Caco-2 (cell line): ENCODE data around the gene ZC3H18. TPM values are rescaled to one million over a fixed set of nuclear protein-coding genes. Genes with fewer than 3 reads are reported as not detected.
A peak's percentile ranks its signal among the peaks of the same experiment; 100 is the strongest.

Experiments
- BruUV-seq: library from RNA; stranded (reverse); fragments of 400-500 nt; replicated peaks from 2 replicates; lab custom pipeline; 2021; lab: Mats Ljungman, UMichigan
- CTCF ChIA-PET: fragments of 300-600 bp; sonication (Branson Sonifier 250); formaldehyde crosslinking; loops from one replicate; lab custom pipeline; 2022; ENCODE audit warnings: antibody characterized with exemption; lab: Charles Lee
- POLR2A ChIA-PET: fragments of 300-600 bp; sonication (Branson Sonifier 250); formaldehyde crosslinking; loops from one replicate; lab custom pipeline; 2022; ENCODE audit warnings: antibody characterized with exemption; lab: Charles Lee
- DNase-seq, 2 experiments: peaks; one replicate each; pipeline versions ENCODE4 v3.0.0 to v3.0.0-alpha.2; 2020 to 2022
- H3K27me3 ChIP-seq: replicated peaks from 2 replicates; pipeline ENCODE4 v1.6.0; 2011; ENCODE audit warnings: low read length; ENCODE audit not compliant: control insufficient read depth, insufficient read depth
- H3K36me3 ChIP-seq: 2 replicates; pipeline ENCODE4 v1.5.1; 2011; ENCODE audit warnings: low read length; ENCODE audit not compliant: control insufficient read depth, insufficient read depth
- H3K4me1 ChIP-seq: fragments of 250-450 bp; sonication (Bioruptor Pico); 2 replicates; pipeline ENCODE4 v1.5.1; 2020; ENCODE audit warnings: mild to moderate bottlenecking
- H3K4me3 ChIP-seq: 2 replicates; pipeline ENCODE4 v1.5.1; 2011; ENCODE audit warnings: low read depth, mild to moderate bottlenecking, control low read depth, low read length
- H3K9me3 ChIP-seq: fragments of 250-450 bp; sonication (Bioruptor Pico); 2 replicates; pipeline ENCODE4 v1.5.1; 2020; ENCODE audit warnings: mild to moderate bottlenecking, moderate library complexity
- H3K27ac Mint-ChIP-seq: one replicate; pipeline ENCODE4 v1.8.0; 2022; ENCODE audit warnings: mixed read lengths; ENCODE audit not compliant: unreplicated experiment
- H3K27me3 Mint-ChIP-seq: one replicate; pipeline ENCODE4 v1.8.0; 2022; ENCODE audit warnings: mixed read lengths; ENCODE audit not compliant: insufficient read depth, unreplicated experiment
- H3K36me3 Mint-ChIP-seq: one replicate; pipeline ENCODE4 v1.8.0; 2022; ENCODE audit warnings: mild to moderate bottlenecking, mixed read lengths; ENCODE audit not compliant: insufficient read depth, unreplicated experiment
- H3K4me1 Mint-ChIP-seq: one replicate; pipeline ENCODE4 v1.8.0; 2022; ENCODE audit warnings: low read depth, mixed read lengths; ENCODE audit not compliant: unreplicated experiment
- H3K4me3 Mint-ChIP-seq: one replicate; pipeline ENCODE4 v1.8.0; 2022; ENCODE audit warnings: mild to moderate bottlenecking, moderate library complexity, mixed read lengths; ENCODE audit not compliant: unreplicated experiment
- H3K9me3 Mint-ChIP-seq: one replicate; pipeline ENCODE4 v1.8.0; 2022; ENCODE audit warnings: mixed read lengths; ENCODE audit not compliant: unreplicated experiment
- intact Hi-C: fragments of 100-400 bp; cut with micrococcal nuclease; formaldehyde crosslinking; loops from one replicate; pipeline ENCODE4 v1.10.0; 2022; ENCODE audit not compliant: unreplicated experiment
- total RNA-seq: library from RNA; stranded (reverse); gene quantifications from 2 replicates; pipeline ENCODE4 v1.2.3, GENCODE V29; 2022
- TF ChIP-seq, protein P1 (sequence below), 2 experiments: fragments of 200-600 bp in 1 of 2; IDR thresholded peaks; 1 replicate in 1 of 2; 2 replicates in 1 of 2; pipeline versions ENCODE4 v1.5.1 to v1.8.0; 2011 to 2022; ENCODE audit warnings: antibody characterized with exemption in 1 of 2, control low read depth in 1 of 2, inconsistent platforms in 1 of 2, low read depth in 1 of 2, low read length in 1 of 2, mild to moderate bottlenecking in 1 of 2, moderate library complexity in 1 of 2; ENCODE audit not compliant: insufficient read depth in 1 of 2, severe bottlenecking in 1 of 2, unreplicated experiment in 1 of 2

ZC3H18 gene
- total RNA-seq, 1 experiment from 2014 or later = 82.0 TPM

DNA sequence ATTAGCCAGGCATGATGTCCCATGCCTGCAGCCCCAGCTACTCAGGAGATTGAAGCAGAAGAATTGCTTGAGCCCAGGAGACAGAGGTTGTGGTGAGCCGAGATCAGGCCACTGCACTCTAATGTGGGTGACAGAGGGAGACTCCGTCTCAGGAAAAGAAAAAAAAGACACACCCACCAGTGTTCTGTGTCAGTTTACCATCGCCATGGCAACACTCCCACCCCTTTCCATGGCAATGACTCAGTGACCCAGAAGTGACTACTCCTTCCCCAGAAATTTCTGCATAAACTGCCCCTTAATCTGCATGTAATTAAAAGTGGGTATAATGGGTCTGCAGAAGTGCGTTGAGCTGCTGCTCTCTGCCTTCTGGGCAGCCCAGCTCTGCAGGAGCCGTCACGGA, 4.0 kb upstream of the ZC3H18 start:
- intact Hi-C loops = no loop called here
- Mint-ChIP-seq H3K27me3 (no peaks in the 10 kb centered on the region), H3K36me3 (peaks cover 20% of the 10 kb centered on the region), H3K4me3 (no peak overlapping the region), H3K27ac (no peak overlapping the region), H3K9me3 (no peaks in the 10 kb centered on the region), H3K4me1 (no peaks in the 10 kb centered on the region)
- no TSS peak for BruUV-seq
- no peaks in the 10 kb centered on the region for H3K36me3 ChIP-seq
- CTCF ChIA-PET = no interaction called here
- H3K4me1 ChIP-seq = peaks cover 6% of the 10 kb centered on the region
- H3K9me3 ChIP-seq = no peaks in the 10 kb centered on the region
- TF ChIP-seq, protein P1, sequence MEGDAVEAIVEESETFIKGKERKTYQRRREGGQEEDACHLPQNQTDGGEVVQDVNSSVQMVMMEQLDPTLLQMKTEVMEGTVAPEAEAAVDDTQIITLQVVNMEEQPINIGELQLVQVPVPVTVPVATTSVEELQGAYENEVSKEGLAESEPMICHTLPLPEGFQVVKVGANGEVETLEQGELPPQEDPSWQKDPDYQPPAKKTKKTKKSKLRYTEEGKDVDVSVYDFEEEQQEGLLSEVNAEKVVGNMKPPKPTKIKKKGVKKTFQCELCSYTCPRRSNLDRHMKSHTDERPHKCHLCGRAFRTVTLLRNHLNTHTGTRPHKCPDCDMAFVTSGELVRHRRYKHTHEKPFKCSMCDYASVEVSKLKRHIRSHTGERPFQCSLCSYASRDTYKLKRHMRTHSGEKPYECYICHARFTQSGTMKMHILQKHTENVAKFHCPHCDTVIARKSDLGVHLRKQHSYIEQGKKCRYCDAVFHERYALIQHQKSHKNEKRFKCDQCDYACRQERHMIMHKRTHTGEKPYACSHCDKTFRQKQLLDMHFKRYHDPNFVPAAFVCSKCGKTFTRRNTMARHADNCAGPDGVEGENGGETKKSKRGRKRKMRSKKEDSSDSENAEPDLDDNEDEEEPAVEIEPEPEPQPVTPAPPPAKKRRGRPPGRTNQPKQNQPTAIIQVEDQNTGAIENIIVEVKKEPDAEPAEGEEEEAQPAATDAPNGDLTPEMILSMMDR (IDR thresholded peaks at IDR 0.05; ENCODE audit: insufficient read depth in 1 of 2, low read depth in 1 of 2, low read length in 1 of 2, severe bottlenecking in 1 of 2, unreplicated experiment in 1 of 2) = no peak
- POLR2A ChIA-PET = no interaction called here
- H3K27me3 ChIP-seq = no peaks in the 10 kb centered on the region
- no peak overlapping the region for H3K4me3 ChIP-seq
- no peak for DNase-seq

DNA sequence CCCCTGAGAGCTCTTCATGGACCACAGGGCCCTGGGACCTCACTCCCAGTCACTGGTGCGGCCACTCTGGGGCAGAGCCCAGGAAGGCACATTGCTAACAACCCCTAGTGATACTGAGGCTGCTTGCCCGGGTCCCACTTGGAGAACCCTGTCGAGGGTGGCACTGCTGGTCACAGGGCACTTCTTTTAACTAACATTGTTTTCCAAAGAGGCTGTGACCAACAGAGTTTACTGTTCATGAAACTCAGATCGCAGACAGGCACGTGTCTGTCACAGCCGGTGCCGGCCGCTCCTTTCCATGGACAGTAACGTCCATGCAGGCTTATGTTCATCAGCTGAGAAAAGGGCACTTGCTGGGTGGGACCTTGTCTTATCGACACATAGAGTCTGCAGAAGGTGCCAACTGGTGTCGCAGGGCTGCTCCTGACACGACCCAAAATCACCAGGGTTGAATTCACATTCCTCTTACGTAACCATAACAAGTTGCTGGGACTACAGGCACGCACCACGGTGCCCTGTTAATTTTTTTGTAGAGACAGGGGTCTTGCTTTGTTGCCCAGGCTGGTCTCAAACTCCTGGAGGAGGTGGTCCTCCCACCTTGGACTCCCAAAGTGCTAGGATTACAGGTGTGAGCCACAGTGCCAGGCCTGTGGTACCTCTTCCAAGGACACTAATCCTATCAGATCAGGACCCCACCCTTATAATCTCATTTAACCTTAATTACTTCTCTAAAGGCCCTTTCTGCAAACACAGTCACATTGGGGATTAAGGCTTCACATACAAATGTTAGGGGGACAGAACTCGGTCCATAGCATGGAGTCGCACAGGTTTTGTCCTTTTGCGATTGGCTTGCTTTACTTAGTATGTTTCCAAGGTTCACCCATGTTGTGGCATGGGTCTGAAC, 1.2 kb upstream of the ZC3H18 start:
- Histone ChIP-seq H3K4me1 (peaks cover 9% of the 10 kb centered on the region), H3K36me3 (peaks cover 2% of the 10 kb centered on the region; the same call in 1 of the 2 replicates), H3K27me3 (no peaks in the 10 kb centered on the region), H3K9me3 (no peaks in the 10 kb centered on the region), H3K4me3 (peak overlapping the region; percentile 83)
- intact Hi-C loops = no loop called here
- Mint-ChIP-seq H3K27me3 (no peaks in the 10 kb centered on the region), H3K4me1 (no peaks in the 10 kb centered on the region), H3K36me3 (peaks cover 46% of the 10 kb centered on the region), H3K4me3 (peak overlapping the region; percentile 80), H3K9me3 (no peaks in the 10 kb centered on the region), H3K27ac (peak overlapping the region; percentile 91)
- CTCF ChIA-PET = interaction anchor here (0.6 kb wide), 1 partner anchor 10 kb away, joined by 4 read pairs; no protein-coding TSS in a partner anchor
- no TSS peak for BruUV-seq
- DNase-seq = no peak
- POLR2A ChIA-PET = no interaction called here
- TF ChIP-seq, protein P1 (IDR thresholded peaks at IDR 0.05; ENCODE audit: insufficient read depth in 1 of 2, low read depth in 1 of 2, low read length in 1 of 2, severe bottlenecking in 1 of 2, unreplicated experiment in 1 of 2) = no peak

DNA sequence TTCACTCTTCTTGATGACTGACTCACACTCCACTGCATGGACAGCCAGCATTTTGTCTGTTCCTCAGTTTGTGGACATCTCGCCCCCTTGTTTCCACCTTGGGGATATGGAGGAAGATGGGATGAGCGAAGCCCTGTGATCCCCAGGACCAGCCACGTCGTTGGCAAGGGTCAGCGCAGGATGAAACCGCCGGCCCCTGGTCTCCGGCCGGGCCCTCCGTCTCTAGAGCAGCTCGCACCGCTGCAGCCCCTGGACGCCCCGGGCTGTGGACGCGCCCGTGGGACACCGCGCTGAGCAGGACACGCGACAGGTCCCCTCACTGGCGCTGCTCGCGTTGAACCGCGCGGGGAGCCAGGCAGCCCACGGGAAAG, 604 bp upstream of the ZC3H18 start:
- H3K4me3 ChIP-seq = peak overlapping the region; percentile 83
- no peaks in the 10 kb centered on the region for H3K9me3 ChIP-seq
- TF ChIP-seq, protein P1 (IDR thresholded peaks at IDR 0.05; ENCODE audit: insufficient read depth in 1 of 2, low read depth in 1 of 2, low read length in 1 of 2, severe bottlenecking in 1 of 2, unreplicated experiment in 1 of 2) = no peak
- no peaks in the 10 kb centered on the region for H3K9me3 Mint-ChIP-seq
- H3K4me1 ChIP-seq = peaks cover 9% of the 10 kb centered on the region
- no peaks in the 10 kb centered on the region for H3K4me1 Mint-ChIP-seq
- ChIA-PET CTCF (interaction anchor here (0.6 to 1.7 kb wide), 14 partner anchors 8 to 947 kb away, joined by 3 to 16 read pairs (median 4); partner anchors contain the start of genes BANP and MVD), POLR2A (interaction anchor here (0.6 to 1.8 kb wide), 12 partner anchors 16 to 678 kb away, joined by 3 to 17 read pairs (median 4); partner anchors contain the start of gene BANP)
- no peaks in the 10 kb centered on the region for H3K27me3 Mint-ChIP-seq
- peak in 1 of 2 experiments; percentile 19 for DNase-seq
- H3K36me3 Mint-ChIP-seq = peaks cover 51% of the 10 kb centered on the region
- H3K27ac Mint-ChIP-seq = peak overlapping the region; percentile 91
- H3K4me3 Mint-ChIP-seq = peak overlapping the region; percentile 80
- intact Hi-C loops = no loop called here
- TSS peak; percentile 66 for BruUV-seq
- H3K36me3 ChIP-seq = peaks cover 2% of the 10 kb centered on the region; the same call in 1 of the 2 replicates
- H3K27me3 ChIP-seq = no peaks in the 10 kb centered on the region
